GM19099 (cell line): ENCODE results near the gene TTC39B.

Experiments
- POLR2A ChIP-seq: IDR thresholded peaks from 3 replicates; pipeline ENCODE4 v1.6.1; 2011; ENCODE audit warnings: low read depth; ENCODE audit not compliant: insufficient read length; ENCODE audit errors: extremely low read depth

The TTC39B gene

GRCh38 chr9:15144622-15145061, 162.4 kb downstream of the TTC39B start:
- TF ChIP-seq POLR2A: no peak

- TF ChIP-seq POLR2A: no peak
Measured at GRCh38 chr9:15142878-15143534, 164.0 kb downstream of the TTC39B start.

GRCh38 chr9:15140051-15140450, 167.0 kb downstream of the TTC39B start:
- no peak for TF ChIP-seq POLR2A

- TF ChIP-seq POLR2A: no peak
Measured at GRCh38 chr9:15139469-15139868, 167.5 kb downstream of the TTC39B start.

- TF ChIP-seq POLR2A: no peak
Measured at GRCh38 chr9:15138357-15138686, 168.7 kb downstream of the TTC39B start.

- no peak for TF ChIP-seq POLR2A
Measured at GRCh38 chr9:15137658-15138356, 169.2 kb downstream of the TTC39B start.

GRCh38 chr9:15137089-15137488, 169.9 kb downstream of the TTC39B start:
- no peak for TF ChIP-seq POLR2A

GRCh38 chr9:15136646-15137045, 170.4 kb downstream of the TTC39B start:
- no peak for TF ChIP-seq POLR2A

- no peak for TF ChIP-seq POLR2A
Measured at GRCh38 chr9:15135164-15135792, 171.7 kb downstream of the TTC39B start.

GRCh38 chr9:15133488-15133887, 173.5 kb downstream of the TTC39B start:
- no peak for TF ChIP-seq POLR2A

- no peak for TF ChIP-seq POLR2A
Measured at GRCh38 chr9:15132091-15132490, 174.9 kb downstream of the TTC39B start.

- TF ChIP-seq POLR2A: no peak
Measured at GRCh38 chr9:15131094-15131493, 175.9 kb downstream of the TTC39B start.

GRCh38 chr9:15127831-15128230, 179.2 kb downstream of the TTC39B start:
- no peak for TF ChIP-seq POLR2A

- no peak for TF ChIP-seq POLR2A
Measured at GRCh38 chr9:15121630-15122029, 185.4 kb downstream of the TTC39B start.

- no peak for TF ChIP-seq POLR2A
Measured at GRCh38 chr9:15116130-15116580, 190.9 kb downstream of the TTC39B start.

- TF ChIP-seq POLR2A: no peak
Measured at GRCh38 chr9:15115702-15116101, 191.3 kb downstream of the TTC39B start.
